ENCODE measurements around the gene RYR2. TPM values are rescaled to one million over a fixed set of nuclear protein-coding genes. Genes with fewer than 3 reads are reported as not detected.

The RYR2 gene
- total RNA-seq, 6 experiments from 2014 or later = 0.05 to 0.17 TPM; not detected in 4

DNA sequence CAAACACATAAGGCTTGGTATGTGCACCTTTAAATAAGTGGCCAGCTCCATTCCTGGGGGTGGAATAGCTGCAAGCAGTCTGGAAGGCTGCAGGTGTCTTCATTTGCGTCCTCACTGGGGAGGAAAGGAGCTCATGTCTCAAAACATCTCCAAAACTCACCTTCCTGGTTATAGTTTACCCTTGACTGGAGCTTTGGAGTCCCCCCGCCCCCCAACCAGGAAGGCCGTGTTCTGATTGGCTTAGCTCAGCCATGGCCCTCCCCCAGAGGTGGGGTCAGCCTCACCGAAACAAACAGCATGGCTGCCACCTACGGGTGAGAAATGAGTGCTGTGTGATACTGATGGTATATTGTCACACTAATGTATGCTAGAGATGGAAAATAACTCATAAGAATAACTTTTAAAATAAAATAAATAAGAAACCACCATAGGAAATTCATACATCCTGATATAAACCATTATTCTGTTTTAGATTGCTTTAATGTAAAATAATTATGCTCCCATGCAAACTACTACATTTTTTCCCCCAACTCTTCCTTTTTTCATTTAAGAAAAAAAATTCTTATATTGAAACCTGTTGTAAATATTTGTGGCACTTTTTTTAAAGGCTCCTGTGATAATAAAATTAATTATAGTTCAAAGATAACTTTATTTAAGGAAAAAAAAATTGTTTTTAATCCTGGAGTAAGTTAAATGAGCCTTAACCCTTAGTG is 757.9 kb downstream of the RYR2 start:
- peak; percentile 35 for DNase-seq
- Mint-ChIP-seq H3K4me3 (no peak overlapping the region), H3K9me3 (no peaks in the 10 kb centered on the region), H3K27me3 (ENCODE audit: insufficient read depth) (no peaks in the 10 kb centered on the region; the same call in 1 of the 2 replicates), H3K27ac (no peak overlapping the region), H3K36me3 (ENCODE audit: low read depth) (no peaks in the 10 kb centered on the region), H3K4me1 (ENCODE audit: low read depth) (no peaks in the 10 kb centered on the region)
- peak; percentile 63 for TF ChIP-seq CTCF (IDR thresholded peaks at IDR 0.05)

GRCh38 chr1:237804516-237804915 is 762.5 kb downstream of the RYR2 start:
- no peak overlapping the region for H3K4me3 Mint-ChIP-seq

GRCh38 chr1:237809099-237809498 is 767.1 kb downstream of the RYR2 start:
- Mint-ChIP-seq H3K4me3 (no peak overlapping the region), H3K4me1 (ENCODE audit: low read depth) (peaks cover 7% of the 10 kb centered on the region), H3K27ac (no peak overlapping the region; the same call in 1 of the 2 replicates), H3K36me3 (ENCODE audit: low read depth) (no peaks in the 10 kb centered on the region), H3K27me3 (ENCODE audit: insufficient read depth) (no peaks in the 10 kb centered on the region), H3K9me3 (no peaks in the 10 kb centered on the region)
- no peak for TF ChIP-seq CTCF (IDR thresholded peaks at IDR 0.05)
- DNase-seq = no peak

More at GRCh38 chr1:237804516-237804915, 762.5 kb downstream of the RYR2 start:
- DNase-seq = no peak
- Mint-ChIP-seq H3K27me3 (ENCODE audit: insufficient read depth) (no peaks in the 10 kb centered on the region; the same call in 1 of the 2 replicates), H3K27ac (no peak overlapping the region), H3K9me3 (no peaks in the 10 kb centered on the region), H3K36me3 (ENCODE audit: low read depth) (no peaks in the 10 kb centered on the region), H3K4me1 (ENCODE audit: low read depth) (0 out of 2 replicates have a peak, but pooled peaks cover 4% of the 10 kb centered on the region)
- no peak for TF ChIP-seq CTCF (IDR thresholded peaks at IDR 0.05)

GRCh38 chr1:237811633-237812032 is 769.6 kb downstream of the RYR2 start:
- no peak overlapping the region for H3K27ac Mint-ChIP-seq
- H3K36me3 Mint-ChIP-seq (ENCODE audit: low read depth) = no peaks in the 10 kb centered on the region
- H3K9me3 Mint-ChIP-seq = no peaks in the 10 kb centered on the region
- no peaks in the 10 kb centered on the region for H3K27me3 Mint-ChIP-seq (ENCODE audit: insufficient read depth)
- peaks cover 29% of the 10 kb centered on the region for H3K4me1 Mint-ChIP-seq (ENCODE audit: low read depth)
- DNase-seq = no peak
- TF ChIP-seq CTCF (IDR thresholded peaks at IDR 0.05) = no peak
- H3K4me3 Mint-ChIP-seq = no peak overlapping the region

DNA sequence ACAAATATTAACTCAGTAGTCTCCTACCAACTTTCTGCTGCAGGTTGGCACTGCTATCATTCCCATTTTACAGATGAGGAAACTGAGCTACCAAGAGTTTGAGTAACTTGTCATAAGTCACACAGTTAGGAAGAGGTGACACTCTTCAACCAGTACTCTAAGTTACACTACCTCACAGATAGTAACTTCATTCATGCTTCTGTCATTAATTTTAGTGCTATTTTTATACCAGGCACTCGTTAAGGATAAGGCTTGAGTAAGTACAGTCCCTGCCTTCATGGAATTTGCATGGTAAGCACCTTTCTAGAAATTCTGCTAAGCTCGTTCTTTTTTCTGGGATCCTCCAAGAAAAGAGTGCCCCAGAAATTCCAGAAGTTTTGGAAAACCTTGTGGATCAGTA is 770.1 kb downstream of the RYR2 start:
- no peak for DNase-seq
- no peak overlapping the region for H3K4me3 Mint-ChIP-seq
- no peaks in the 10 kb centered on the region for H3K36me3 Mint-ChIP-seq (ENCODE audit: low read depth)
- peaks cover 33% of the 10 kb centered on the region for H3K4me1 Mint-ChIP-seq (ENCODE audit: low read depth)
- H3K9me3 Mint-ChIP-seq = no peaks in the 10 kb centered on the region
- H3K27me3 Mint-ChIP-seq (ENCODE audit: insufficient read depth) = no peaks in the 10 kb centered on the region
- no peak overlapping the region for H3K27ac Mint-ChIP-seq
- no peak for TF ChIP-seq CTCF (IDR thresholded peaks at IDR 0.05)
